HG03097 (cell line): Measurements from ENCODE around the gene INO80B.
"Not testable (repeated sequence)": the region's sequence is repeated elsewhere in the genome, so short reads cannot be mapped to it uniquely, and the experiment has no call there.

Experiments used
- ATAC-seq: cut with Tn5 transposase; IDR thresholded peaks from one replicate; pipeline ENCODE4 v1.9.1; 2021; ENCODE audit not compliant: unreplicated experiment, low FRiP score

Gene INO80B

GRCh38 chr2:74447230-74447999 lies 7.5 kb upstream of the INO80B start:
- ATAC-seq, result no peak

GRCh38 chr2:74448771-74449170 lies 6.1 kb upstream of the INO80B start:
- ATAC-seq, result no peak

DNA sequence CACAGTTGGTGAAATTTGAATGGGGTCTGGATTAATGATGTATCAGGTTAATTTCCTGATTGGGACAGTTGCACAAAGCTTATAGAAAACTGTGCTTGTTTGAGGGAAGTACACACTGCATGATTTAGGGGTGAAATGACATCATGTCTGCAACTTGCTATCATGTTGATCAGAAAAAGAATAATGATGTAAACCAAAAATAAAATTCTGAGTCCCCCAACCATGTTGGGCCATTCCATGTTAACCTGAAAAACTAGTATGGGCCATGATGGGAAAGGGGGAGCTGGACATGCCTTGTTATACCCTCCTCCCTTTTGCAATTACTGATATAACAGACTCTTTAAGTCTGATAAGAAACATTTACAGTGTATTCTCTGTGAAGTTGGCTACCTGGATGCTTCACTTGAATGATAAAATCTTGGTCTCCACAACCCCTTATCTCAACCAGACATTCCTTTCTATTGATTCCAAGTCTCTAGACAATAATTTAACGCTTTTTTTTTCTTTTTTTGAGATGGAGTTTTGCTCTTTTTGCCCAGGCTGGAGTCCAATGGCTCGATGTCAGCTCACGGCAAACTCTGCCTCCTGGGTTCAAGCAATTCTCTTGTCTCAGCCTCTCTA lies 4.2 kb upstream of the INO80B start:
- ATAC-seq, result no peak

GRCh38 chr2:74457129-74457548 lies 2.3 kb downstream of the INO80B start:
- no peak for ATAC-seq

- ATAC-seq, result peak; percentile 25
Observed at GRCh38 chr2:74457549-74458131, 2.8 kb downstream of the INO80B start.

- ATAC-seq, result peak; percentile 71
Observed at GRCh38 chr2:74458132-74458937, 3.4 kb downstream of the INO80B start, which contains the start of gene WBP1. Gene WBP1, plus strand, starts transcription at chr2:74458438. Its CDS starts 165 bp downstream, at chr2:74458603.

GRCh38 chr2:74458938-74459363 lies 4.1 kb downstream of the INO80B start:
- no peak for ATAC-seq

GRCh38 chr2:74459503-74460118 lies 4.7 kb downstream of the INO80B start:
- ATAC-seq, result not testable (repeated sequence)

- ATAC-seq, result not testable (repeated sequence)
Observed at GRCh38 chr2:74460187-74460586, 5.3 kb downstream of the INO80B start.

- no peak for ATAC-seq
Observed at GRCh38 chr2:74461187-74462053, 6.5 kb downstream of the INO80B start.

DNA sequence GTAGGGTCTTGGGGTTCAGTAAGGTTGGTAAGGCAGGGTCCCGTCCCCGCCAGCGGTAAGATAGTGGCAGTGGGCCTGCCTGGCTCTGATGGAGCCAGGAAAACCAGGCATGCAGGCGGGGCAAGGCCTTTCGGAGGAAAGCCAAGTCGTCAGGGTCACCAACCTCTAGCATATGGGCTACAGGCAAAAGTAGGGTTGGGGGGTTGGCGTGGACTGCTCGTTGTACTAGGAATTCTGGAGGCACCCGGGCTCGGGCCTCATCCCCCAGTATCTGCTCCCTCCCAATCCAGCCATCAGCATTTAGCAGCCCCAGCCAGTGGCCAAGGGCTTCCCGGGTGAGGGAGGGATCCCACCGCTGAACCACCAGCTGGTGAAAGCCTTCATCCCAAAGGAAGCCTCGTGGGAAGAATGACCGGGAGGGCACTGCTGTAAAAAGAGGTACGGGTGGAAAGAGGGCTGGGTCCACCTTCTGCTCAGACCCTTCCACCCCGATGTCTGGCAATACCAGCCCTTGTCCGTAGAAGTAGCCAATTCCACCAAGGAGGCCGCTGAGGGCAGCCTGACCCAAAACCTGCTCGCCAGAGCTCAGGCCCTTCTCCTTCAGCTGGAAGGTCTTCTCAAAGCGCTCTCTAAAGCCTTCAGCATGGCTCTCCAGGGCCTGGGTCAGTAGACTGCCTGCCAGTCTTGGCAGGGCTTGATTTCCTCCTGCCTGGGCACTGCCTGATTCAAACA lies 7.3 kb downstream of the INO80B start:
- ATAC-seq, result no peak

GRCh38 chr2:74462786-74463105 lies 7.9 kb downstream of the INO80B start:
- no peak for ATAC-seq

GRCh38 chr2:74464406-74464805 lies 9.5 kb downstream of the INO80B start:
- no peak for ATAC-seq

DNA sequence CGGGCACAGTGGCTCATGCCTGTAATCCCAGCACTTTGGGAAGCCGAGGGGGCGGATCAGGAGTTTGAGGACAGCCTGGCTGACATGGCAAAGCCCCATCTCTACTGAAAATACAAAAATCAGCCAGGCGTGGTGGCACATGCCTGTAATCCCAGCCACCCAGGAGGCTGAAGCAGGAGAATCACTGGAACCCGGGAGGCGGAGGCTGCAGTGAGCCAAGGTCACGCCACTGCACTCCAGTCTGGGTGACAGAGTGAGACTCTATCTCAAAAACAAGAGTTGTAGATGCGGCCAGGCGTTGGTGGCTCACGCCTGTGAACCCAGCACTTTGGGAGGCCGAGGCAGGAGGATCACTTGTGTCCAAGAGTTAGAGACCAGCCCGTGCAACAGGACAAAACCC lies 15.9 kb downstream of the INO80B start:
- ATAC-seq, result not testable (repeated sequence)

- ATAC-seq, result no peak
Observed at GRCh38 chr2:74471332-74472065, 16.6 kb downstream of the INO80B start.

- ATAC-seq, result peak; percentile 73
Observed at GRCh38 chr2:74472086-74472944, 17.4 kb downstream of the INO80B start, which contains the start of gene MRPL53. Gene MRPL53, minus strand, starts transcription at chr2:74472680. Its CDS starts 20 bp downstream, at chr2:74472660.

- ATAC-seq, result peak; percentile 8
Observed at GRCh38 chr2:74472945-74473258, 18.0 kb downstream of the INO80B start.
